ENCODE results near the gene FOXB1.

The FOXB1 gene

DNA sequence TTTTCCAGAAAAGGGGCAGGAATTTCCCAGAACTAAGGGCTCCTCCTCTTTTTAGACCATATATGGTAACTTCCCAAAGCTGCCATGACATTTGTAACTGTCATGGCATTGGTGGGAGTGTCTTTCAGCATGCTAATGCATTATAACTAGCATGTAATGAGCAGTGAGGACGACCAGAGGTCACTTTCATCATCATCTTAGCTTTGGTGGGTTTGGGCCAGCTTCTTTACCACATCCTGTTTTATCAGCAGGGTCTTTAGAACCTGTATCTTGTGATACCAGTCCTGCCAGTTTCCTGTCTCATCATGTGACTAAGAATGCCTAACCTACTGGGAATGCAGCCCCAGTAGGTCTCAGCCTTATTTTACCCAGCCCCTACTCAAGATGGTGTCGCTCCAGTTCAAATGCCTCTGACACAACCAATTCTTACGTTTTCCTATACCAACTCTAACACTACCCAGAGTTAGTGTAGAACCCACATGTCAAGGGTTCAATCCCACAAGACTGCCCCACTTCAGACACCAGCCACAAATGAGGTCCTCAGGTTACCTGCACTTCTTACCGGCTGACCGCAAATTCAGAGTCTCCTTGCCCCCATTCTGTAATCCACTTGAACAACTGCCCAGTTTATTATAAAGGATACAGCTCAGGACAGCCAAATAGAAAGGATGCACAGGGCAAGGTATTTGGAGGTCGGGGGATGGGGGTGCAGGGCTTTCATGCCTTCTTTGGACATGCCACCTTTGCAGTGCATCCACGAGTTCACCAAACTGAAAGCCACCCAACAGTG, 17.7 kb downstream of the FOXB1 start:
- no peak for TF ChIP-seq CTCF (IDR thresholded peaks at IDR 0.05; ENCODE audit: low read length, missing control alignments)
- H3K4me3 ChIP-seq (replicated peaks; ENCODE audit: low read depth, low read length), result no peak overlapping the region
- no peak for DNase-seq (ENCODE audit: low read depth)

- TF ChIP-seq CTCF (IDR thresholded peaks at IDR 0.05; ENCODE audit: low read length, missing control alignments), result no peak
- H3K4me3 ChIP-seq (replicated peaks; ENCODE audit: low read depth, low read length), result no peak overlapping the region
- DNase-seq (ENCODE audit: low read depth), result no peak
Observed at GRCh38 chr15:60022379-60022741, 18.2 kb downstream of the FOXB1 start.

DNA sequence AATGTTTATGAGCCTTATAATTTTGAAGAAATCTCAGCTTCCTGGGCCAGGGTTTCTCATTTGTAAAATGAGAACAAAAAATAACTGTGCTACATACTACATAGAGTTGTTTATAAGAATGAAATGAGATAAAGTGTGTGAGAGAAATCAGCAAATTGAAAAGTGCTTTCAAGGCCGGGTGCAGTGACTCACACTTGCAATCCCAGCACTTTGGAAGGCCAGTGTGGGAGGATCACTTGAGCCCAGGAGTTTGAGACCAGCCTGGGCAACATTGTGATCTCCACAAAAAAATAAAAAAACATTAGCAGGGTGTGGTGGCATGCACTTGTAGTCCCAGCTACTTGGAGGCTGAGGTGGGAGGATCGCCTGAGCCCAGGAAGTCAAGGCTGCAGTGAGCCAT, 22.4 kb downstream of the FOXB1 start:
- DNase-seq (ENCODE audit: low read depth), result peak; percentile 27
- no peak for TF ChIP-seq CTCF (IDR thresholded peaks at IDR 0.05; ENCODE audit: low read length, missing control alignments)
- H3K4me3 ChIP-seq (replicated peaks; ENCODE audit: low read depth, low read length), result no peak overlapping the region

DNA sequence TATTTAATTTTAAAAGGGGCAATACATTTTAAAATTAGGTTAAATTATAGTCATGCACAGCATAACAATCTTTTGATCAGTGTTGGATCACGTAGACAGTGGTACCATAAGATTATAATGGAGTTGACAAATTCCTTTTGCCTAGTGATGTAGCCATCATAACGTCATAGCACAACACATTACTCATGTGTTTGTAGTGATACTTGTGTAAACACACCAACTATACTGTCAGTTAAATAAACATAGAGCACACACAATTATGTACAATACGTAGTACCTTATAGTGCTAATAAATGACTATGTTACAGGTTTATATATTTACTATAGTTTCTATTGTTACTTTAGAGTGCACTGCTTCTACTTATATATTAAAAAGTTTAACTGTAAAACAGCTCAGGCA, 31.2 kb downstream of the FOXB1 start:
- DNase-seq (ENCODE audit: low read depth), result no peak
- H3K4me3 ChIP-seq (replicated peaks; ENCODE audit: low read depth, low read length), result no peak overlapping the region
- TF ChIP-seq CTCF (IDR thresholded peaks at IDR 0.05; ENCODE audit: low read length, missing control alignments), result no peak

- TF ChIP-seq CTCF (IDR thresholded peaks at IDR 0.05; ENCODE audit: low read length, missing control alignments), result no peak
- no peak overlapping the region for H3K4me3 ChIP-seq (replicated peaks; ENCODE audit: low read depth, low read length)
- DNase-seq (ENCODE audit: low read depth), result no peak
Observed at GRCh38 chr15:60039316-60039715, 35.2 kb downstream of the FOXB1 start.

GRCh38 chr15:60043744-60044435, 39.8 kb downstream of the FOXB1 start:
- TF ChIP-seq CTCF (IDR thresholded peaks at IDR 0.05; ENCODE audit: low read length, missing control alignments), result no peak
- no peak for DNase-seq (ENCODE audit: low read depth)

More at GRCh38 chr15:60043744-60044435, 39.8 kb downstream of the FOXB1 start:
- H3K4me3 ChIP-seq (replicated peaks; ENCODE audit: low read depth, low read length), result no peak overlapping the region

Data from fibroblast of pulmonary artery (primary cell).